Prostate gland (tissue), 2 donors: Measurements from ENCODE around the gene KIF5A. TPM values are rescaled to one million over a fixed set of nuclear protein-coding genes. Genes with fewer than 3 reads are reported as not detected.
A peak's percentile ranks its signal among the peaks of the same experiment; 100 is the strongest.

Experiments used
- DNase-seq: peaks from one replicate; pipeline ENCODE4 v3.0.0-alpha.2; 2019; ENCODE audit warnings: low spot score
- H3K27ac ChIP-seq, 2 donors: fragments of 200-600 bp; sonication (generic); 2 replicates each; pipeline ENCODE4 v1.5.1; 2017 to 2019
- H3K27me3 ChIP-seq: fragments of 200-600 bp; sonication (generic); replicated peaks from 2 replicates; pipeline ENCODE4 v1.5.1; 2019; ENCODE audit not compliant: insufficient read depth
- H3K36me3 ChIP-seq, 2 donors: fragments of 200-600 bp; sonication (generic); 1 replicate in 1 of 2; 2 replicates in 1 of 2; pipeline versions ENCODE4 v1.5.1 to v1.8.1; 2017 to 2019
- H3K4me1 ChIP-seq: fragments of 200-600 bp; sonication (generic); replicated peaks from 2 replicates; pipeline ENCODE4 v1.5.1; 2019
- H3K4me3 ChIP-seq, 2 donors: fragments of 200-600 bp; sonication (generic); 2 replicates each; pipeline ENCODE4 v1.5.1; 2017 to 2019
- H3K9me3 ChIP-seq: fragments of 200-600 bp; sonication (generic); 2 replicates; pipeline ENCODE4 v1.5.1; 2017
- POLR2A ChIP-seq: fragments of 450-650 bp; IDR thresholded peaks from one replicate; pipeline ENCODE4 v1.6.1; 2016; ENCODE audit warnings: antibody characterized with exemption, mild to moderate bottlenecking
- POLR2AphosphoS5 ChIP-seq: sonication (generic); formaldehyde crosslinking; IDR thresholded peaks from one replicate; pipeline ENCODE4 v1.6.1; 2017; ENCODE audit warnings: antibody characterized with exemption
- WGBS: methylation state at CpG from one replicate; pipeline ENCODE4 v1.1.5; 2018; 5-methylcytosine and 5-hydroxymethylcytosine counted together
- intact Hi-C: fragments of 100-400 bp; cut with DNase I; formaldehyde crosslinking; loops from one replicate; pipeline ENCODE4 v1.14.2; 2022
- microRNA counts, 2 donors: library from miRNA; unstranded; fragments of <30 nt; microRNA quantifications; one replicate each; lab custom pipeline; 2016 to 2017
- microRNA-seq: library from miRNA; unstranded; fragments of <30 nt; microRNA quantifications from one replicate; pipeline ENCODE4, GENCODE V29; 2016
- small RNA-seq, 2 donors: library from RNA; depleted of rRNA; stranded (forward); fragments of <200 nt; gene quantifications; one replicate each; pipeline ENCODE3, GENCODE V24; 2016
- total RNA-seq, 2 donors: library from RNA; depleted of rRNA; stranded (reverse); fragments of >200 nt; gene quantifications; one replicate each; pipeline ENCODE4 v1.1.0, GENCODE V29; 2016
- TF ChIP-seq, protein P1 (sequence below), 4 experiments: fragments of 200-600 bp in 2 of 4; fragments of 450-650 bp in 2 of 4; sonication (generic) in 2 of 4; IDR thresholded peaks; 1 replicate in 3 of 4; 2 replicates in 1 of 4; pipeline ENCODE4 v1.5.1; 2016 to 2019; ENCODE audit warnings: antibody characterized with exemption in 4 of 4, mild to moderate bottlenecking in 2 of 4, moderate library complexity in 2 of 4

The KIF5A gene
- total RNA-seq, 2 donors from 2014 or later, result 0.50 to 3.7 TPM

- Histone ChIP-seq H3K36me3 (no peaks in the 10 kb centered on the region), H3K9me3 (no peaks in the 10 kb centered on the region), H3K27me3 (no peaks in the 10 kb centered on the region), H3K27ac (no peak overlapping the region), H3K4me1 (peaks cover 3% of the 10 kb centered on the region), H3K4me3 (peak overlapping the region; percentile 41 to 42)
- intact Hi-C loops, result loop anchor here (5.0 kb wide), 1 partner anchor 60 kb away; the partner anchor contains the start of gene OS9
- TF ChIP-seq, protein P1, sequence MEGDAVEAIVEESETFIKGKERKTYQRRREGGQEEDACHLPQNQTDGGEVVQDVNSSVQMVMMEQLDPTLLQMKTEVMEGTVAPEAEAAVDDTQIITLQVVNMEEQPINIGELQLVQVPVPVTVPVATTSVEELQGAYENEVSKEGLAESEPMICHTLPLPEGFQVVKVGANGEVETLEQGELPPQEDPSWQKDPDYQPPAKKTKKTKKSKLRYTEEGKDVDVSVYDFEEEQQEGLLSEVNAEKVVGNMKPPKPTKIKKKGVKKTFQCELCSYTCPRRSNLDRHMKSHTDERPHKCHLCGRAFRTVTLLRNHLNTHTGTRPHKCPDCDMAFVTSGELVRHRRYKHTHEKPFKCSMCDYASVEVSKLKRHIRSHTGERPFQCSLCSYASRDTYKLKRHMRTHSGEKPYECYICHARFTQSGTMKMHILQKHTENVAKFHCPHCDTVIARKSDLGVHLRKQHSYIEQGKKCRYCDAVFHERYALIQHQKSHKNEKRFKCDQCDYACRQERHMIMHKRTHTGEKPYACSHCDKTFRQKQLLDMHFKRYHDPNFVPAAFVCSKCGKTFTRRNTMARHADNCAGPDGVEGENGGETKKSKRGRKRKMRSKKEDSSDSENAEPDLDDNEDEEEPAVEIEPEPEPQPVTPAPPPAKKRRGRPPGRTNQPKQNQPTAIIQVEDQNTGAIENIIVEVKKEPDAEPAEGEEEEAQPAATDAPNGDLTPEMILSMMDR (IDR thresholded peaks at IDR 0.05), result no peak
- TF ChIP-seq POLR2AphosphoS5 (no peak), POLR2A (no peak)
- DNase-seq, result no peak
- under 1% methylated on average over 55 of the region's 67 CpGs for WGBS
Measured at GRCh38 chr12:57632073-57632957, 82.5 kb downstream of the KIF5A start.

- Histone ChIP-seq H3K4me3 (peak within 1 kb of the TSS; percentile 41 to 42), H3K9me3 (no peaks in the 10 kb centered on the region), H3K27me3 (no peaks in the 10 kb centered on the region), H3K4me1 (peaks cover 3% of the 10 kb centered on the region), H3K27ac (no peak within 1 kb of the TSS), H3K36me3 (no peaks in the 10 kb centered on the region)
- no peak for DNase-seq
- 5% methylated on average over 33 of the region's 58 CpGs for WGBS
- intact Hi-C loops, result loop anchor here (5.0 kb wide), 1 partner anchor 59 kb away; the partner anchor contains the start of gene OS9
- TF ChIP-seq, protein P1 (IDR thresholded peaks at IDR 0.05), result peak; percentile 40 to 85 (median 58)
- TF ChIP-seq POLR2A (no peak), POLR2AphosphoS5 (no peak)
Measured at GRCh38 chr12:57632958-57633840, 83.4 kb downstream of the KIF5A start, which contains the start of gene B4GALNT1. B4GALNT1 (minus strand) TSS chr12:57633201; CDS start chr12:57632132, 1,069 bp downstream.

MicroRNAs encoded within 50 kb of the gene (microRNA counts, 767-probe panel; counts per million panel counts)
- microRNA hsa-miR-616-3p (lab: Ali Mortazavi, UCI), result 431 to 659 counts per million in 2 donors

Small RNAs within 50 kb of the gene (microRNA-seq; reads per million reads assigned to microRNA genes)
- gene MIR616, result 0.59 reads per million
- 0.25 reads per million for gene MIR6758

Small RNAs within 50 kb of the gene (small RNA-seq; reads per million reads assigned to genes)
- gene MIR616, result 0 reads per million in 2 donors

Other genes with a start within 250 kb of the KIF5A start
- 10 to 100 TPM; 38.7 to 80.9 TPM for gene R3HDM2, start 119.0 kb upstream of the KIF5A start, total RNA-seq
- under 1 TPM; 0.46 to 0.57 TPM for gene INHBC, start 115.3 kb upstream of the KIF5A start, total RNA-seq
- not detected for gene INHBE, start 94.7 kb upstream of the KIF5A start, total RNA-seq
- 10 to 100 TPM in 1 of 2 donors, 1 to 10 TPM in 1; 1.7 to 11.5 TPM for gene GLI1, start 90.3 kb upstream of the KIF5A start, total RNA-seq
- 10 to 100 TPM in 1 of 2 donors, 1 to 10 TPM in 1; 3.5 to 13.6 TPM for gene ARHGAP9, start 70.2 kb upstream of the KIF5A start, total RNA-seq
- 10 to 100 TPM; 67.2 to 90.0 TPM for gene MARS1, start 62.0 kb upstream of the KIF5A start, total RNA-seq
- gene DDIT3, start 29.5 kb upstream of the KIF5A start, total RNA-seq, result 10 to 100 TPM; 39.0 to 51.8 TPM
- 10 to 100 TPM; 54.5 to 92.1 TPM for gene MBD6, start 27.2 kb upstream of the KIF5A start, total RNA-seq
- 100 to 1,000 TPM; 131 to 157 TPM for gene DCTN2, start 2.9 kb upstream of the KIF5A start, total RNA-seq
- 10 to 100 TPM; 37.4 to 51.1 TPM for gene PIP4K2C, start 41.1 kb downstream of the KIF5A start, total RNA-seq
- 10 to 100 TPM; 42.2 to 59.9 TPM for gene DTX3, start 54.8 kb downstream of the KIF5A start, total RNA-seq
- 10 to 100 TPM; 16.6 to 32.5 TPM for gene ARHGEF25, start 61.4 kb downstream of the KIF5A start, total RNA-seq
- gene B4GALNT1, start 83.2 kb downstream of the KIF5A start, total RNA-seq, result 1 to 10 TPM; 2.2 to 6.7 TPM
- 100 to 1,000 TPM; 210 to 321 TPM for gene OS9, start 144.1 kb downstream of the KIF5A start, total RNA-seq
- gene AGAP2, start 188.7 kb downstream of the KIF5A start, total RNA-seq, result 1 to 10 TPM in 1 of 2 donors, under 1 TPM in 1; 0.82 to 4.2 TPM
- 100 to 1,000 TPM in 1 of 2 donors, 10 to 100 TPM in 1; 40.4 to 127 TPM for gene TSPAN31, start 195.0 kb downstream of the KIF5A start, total RNA-seq
- gene CDK4, start 202.3 kb downstream of the KIF5A start, total RNA-seq, result 100 to 1,000 TPM in 1 of 2 donors, 10 to 100 TPM in 1; 97.5 to 103 TPM
- 10 to 100 TPM; 11.1 to 13.2 TPM for gene MARCHF9, start 205.1 kb downstream of the KIF5A start, total RNA-seq
- under 1 TPM; 0.14 to 0.91 TPM for gene CYP27B1, start 217.0 kb downstream of the KIF5A start, total RNA-seq
- gene METTL1, start 222.1 kb downstream of the KIF5A start, total RNA-seq, result 10 to 100 TPM in 1 of 2 donors, 1 to 10 TPM in 1; 4.9 to 14.3 TPM
- gene EEF1AKMT3, start 222.6 kb downstream of the KIF5A start, total RNA-seq, result 10 to 100 TPM; 12.1 to 12.6 TPM
- 10 to 100 TPM; 24.3 to 39.6 TPM for gene TSFM, start 232.7 kb downstream of the KIF5A start, total RNA-seq